Muscle layer of duodenum (tissue), 2 donors: Measurements from ENCODE around the gene RNF151.

Experiments
- H3K27ac ChIP-seq: one replicate; pipeline ENCODE4 v1.7.0; 2013; ENCODE audit warnings: mild to moderate bottlenecking, low read length
- H3K27me3 ChIP-seq: one replicate; pipeline ENCODE4 v1.7.0; 2013; ENCODE audit warnings: low read depth, mild to moderate bottlenecking, control low read depth, low read length
- H3K36me3 ChIP-seq, 2 donors: one replicate each; pipeline ENCODE4 v1.7.0; 2013; ENCODE audit warnings: low read length in 2 of 2, control low read depth in 1 of 2, mild to moderate bottlenecking in 1 of 2; ENCODE audit not compliant: insufficient read depth in 2 of 2, control insufficient read depth in 1 of 2
- H3K4me1 ChIP-seq, 2 donors: one replicate each; pipeline ENCODE4 v1.7.0; 2013; ENCODE audit warnings: low read length in 2 of 2, mild to moderate bottlenecking in 2 of 2, control low read depth in 1 of 2, moderate library complexity in 1 of 2; ENCODE audit not compliant: insufficient read depth in 2 of 2, control insufficient read depth in 1 of 2
- H3K4me3 ChIP-seq, 2 donors: one replicate each; pipeline ENCODE4 v1.7.0; 2013; ENCODE audit warnings: low read length in 2 of 2, low read depth in 1 of 2, mild to moderate bottlenecking in 1 of 2
- H3K9me3 ChIP-seq, 2 donors: one replicate each; pipeline ENCODE4 v1.7.0; 2013; ENCODE audit warnings: low read length in 2 of 2, control low read depth in 1 of 2, mild to moderate bottlenecking in 1 of 2; ENCODE audit not compliant: control insufficient read depth in 1 of 2
- donor health status: healthy.

Gene RNF151

DNA sequence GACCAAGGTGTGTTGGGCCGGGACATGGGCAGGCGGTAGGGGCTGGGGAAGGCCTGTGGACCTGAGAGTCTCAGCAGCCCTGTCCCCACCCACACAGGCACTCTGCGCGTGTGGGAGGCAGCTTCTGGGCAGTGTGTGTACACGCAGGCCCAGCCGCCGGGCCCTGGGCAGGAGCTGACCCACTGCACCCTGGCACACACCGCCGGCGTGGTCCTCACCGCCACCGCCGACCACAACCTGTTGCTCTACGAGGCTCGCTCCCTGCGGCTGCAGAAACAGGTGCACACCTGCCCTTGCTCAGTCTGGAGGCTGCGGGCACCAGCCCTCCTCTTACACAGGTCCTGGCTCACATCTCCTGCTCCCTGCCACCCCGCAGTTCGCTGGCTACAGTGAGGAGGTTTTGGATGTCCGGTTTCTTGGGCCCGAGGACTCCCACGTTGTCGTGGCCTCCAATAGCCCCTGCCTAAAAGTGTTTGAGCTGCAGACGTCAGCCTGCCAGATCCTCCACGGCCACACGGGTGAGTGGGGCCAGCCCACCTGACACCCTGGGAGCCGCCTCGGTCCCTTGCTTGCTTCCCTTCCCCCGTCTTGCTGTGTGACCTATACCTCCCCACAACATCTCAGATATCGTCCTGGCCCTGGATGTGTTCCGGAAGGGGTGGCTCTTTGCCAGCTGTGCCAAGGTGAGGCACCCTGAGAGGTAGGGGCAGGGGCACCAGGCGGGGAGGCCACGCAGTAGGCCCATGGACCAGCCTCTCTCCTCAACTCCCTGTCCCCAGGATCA is 9.0 kb downstream of the RNF151 start:
- H3K4me1 ChIP-seq, result peaks cover 0 to 28% of the 10 kb centered on the region in 2 donors

DNA sequence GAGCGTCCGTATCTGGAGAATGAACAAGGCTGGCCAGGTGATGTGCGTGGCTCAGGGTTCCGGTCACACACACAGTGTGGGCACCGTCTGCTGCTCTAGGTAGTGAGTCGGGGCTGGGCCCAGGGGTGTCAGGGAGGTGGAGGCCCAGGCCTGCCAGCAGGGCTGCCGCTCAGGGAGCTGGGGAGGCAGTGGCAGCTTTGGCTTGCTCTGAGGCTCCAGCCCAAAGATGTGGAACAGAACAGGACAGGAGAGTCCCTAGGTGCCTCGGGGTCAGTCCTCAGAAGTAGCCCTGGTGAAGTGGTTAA is 9.5 kb downstream of the RNF151 start:
- Histone ChIP-seq H3K4me3 (no peak overlapping the region), H3K27me3 (peaks cover 14% of the 10 kb centered on the region), H3K27ac (no peak overlapping the region), H3K36me3 (peaks cover 29 to 51% of the 10 kb centered on the region in 2 donors), H3K9me3 (no peaks in the 10 kb centered on the region), H3K4me1 (peaks cover 0 to 24% of the 10 kb centered on the region in 2 donors)

More for the DNA sequence above, 9.0 kb downstream of the RNF151 start:
- no peak overlapping the region for H3K4me3 ChIP-seq
- peaks cover 29 to 51% of the 10 kb centered on the region in 2 donors for H3K36me3 ChIP-seq
- H3K27ac ChIP-seq, result no peak overlapping the region
- no peaks in the 10 kb centered on the region for H3K9me3 ChIP-seq
- H3K27me3 ChIP-seq, result peaks cover 9% of the 10 kb centered on the region

DNA sequence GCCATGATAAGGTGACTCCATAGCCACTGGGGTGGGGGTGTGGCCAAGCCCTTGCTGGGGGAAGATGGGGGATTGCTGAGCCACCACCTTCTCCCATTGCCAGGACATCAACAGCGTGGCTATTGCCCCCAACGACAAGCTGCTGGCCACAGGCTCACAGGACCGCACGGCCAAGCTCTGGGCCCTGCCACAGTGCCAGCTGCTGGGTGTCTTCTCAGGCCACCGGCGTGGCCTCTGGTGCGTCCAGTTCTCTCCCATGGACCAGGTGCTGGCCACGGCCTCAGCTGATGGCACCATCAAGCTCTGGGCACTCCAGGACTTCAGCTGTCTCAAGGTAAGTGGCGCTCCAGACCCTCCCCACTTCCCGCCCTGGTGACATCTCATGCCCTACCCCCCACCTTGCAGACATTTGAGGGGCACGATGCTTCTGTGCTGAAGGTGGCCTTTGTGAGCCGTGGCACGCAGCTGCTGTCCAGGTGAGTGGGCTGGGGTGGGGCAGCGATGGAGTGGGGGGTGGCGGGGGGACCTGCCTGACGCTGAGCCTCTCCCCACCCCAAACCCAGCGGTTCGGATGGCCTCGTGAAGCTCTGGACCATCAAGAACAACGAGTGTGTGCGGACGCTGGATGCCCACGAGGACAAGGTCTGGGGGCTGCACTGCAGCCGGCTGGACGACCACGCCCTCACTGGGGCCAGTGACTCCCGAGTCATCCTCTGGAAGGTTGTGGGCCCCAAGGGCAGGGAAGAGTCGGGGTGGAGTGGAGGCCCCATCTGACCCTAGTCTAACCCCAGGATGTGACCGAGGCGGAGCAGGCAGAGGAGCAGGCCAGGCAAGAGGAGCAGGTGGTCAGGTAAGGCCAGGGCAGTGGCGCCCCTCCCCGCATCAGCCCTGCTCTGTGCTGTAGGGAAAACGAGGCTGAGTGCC is 10.6 kb downstream of the RNF151 start:
- H3K27ac ChIP-seq, result no peak overlapping the region
- no peak overlapping the region for H3K4me3 ChIP-seq
- no peaks in the 10 kb centered on the region for H3K9me3 ChIP-seq
- H3K27me3 ChIP-seq, result peaks cover 24% of the 10 kb centered on the region
- peaks cover 0 to 23% of the 10 kb centered on the region in 2 donors for H3K4me1 ChIP-seq
- peaks cover 29 to 51% of the 10 kb centered on the region in 2 donors for H3K36me3 ChIP-seq

DNA sequence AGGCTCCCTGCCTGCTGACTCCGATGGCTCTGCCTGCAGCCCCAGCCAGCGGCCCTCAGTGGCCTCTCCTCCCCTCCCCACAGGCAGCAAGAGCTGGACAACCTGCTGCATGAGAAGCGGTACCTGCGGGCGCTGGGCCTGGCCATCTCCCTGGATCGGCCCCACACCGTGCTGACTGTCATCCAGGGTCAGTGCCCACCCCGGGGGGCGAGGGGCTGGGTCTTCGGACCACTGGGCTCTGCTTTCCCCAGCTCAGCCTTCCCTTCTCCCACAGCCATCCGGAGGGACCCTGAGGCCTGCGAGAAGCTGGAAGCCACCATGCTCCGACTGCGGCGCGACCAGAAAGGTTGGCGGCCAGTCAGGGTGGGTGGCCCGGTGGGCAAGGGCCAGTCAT is 11.2 kb downstream of the RNF151 start:
- Histone ChIP-seq H3K27me3 (peaks cover 28% of the 10 kb centered on the region), H3K4me1 (peaks cover under 1 to 16% of the 10 kb centered on the region in 2 donors), H3K36me3 (peaks cover 29 to 51% of the 10 kb centered on the region in 2 donors)

DNA sequence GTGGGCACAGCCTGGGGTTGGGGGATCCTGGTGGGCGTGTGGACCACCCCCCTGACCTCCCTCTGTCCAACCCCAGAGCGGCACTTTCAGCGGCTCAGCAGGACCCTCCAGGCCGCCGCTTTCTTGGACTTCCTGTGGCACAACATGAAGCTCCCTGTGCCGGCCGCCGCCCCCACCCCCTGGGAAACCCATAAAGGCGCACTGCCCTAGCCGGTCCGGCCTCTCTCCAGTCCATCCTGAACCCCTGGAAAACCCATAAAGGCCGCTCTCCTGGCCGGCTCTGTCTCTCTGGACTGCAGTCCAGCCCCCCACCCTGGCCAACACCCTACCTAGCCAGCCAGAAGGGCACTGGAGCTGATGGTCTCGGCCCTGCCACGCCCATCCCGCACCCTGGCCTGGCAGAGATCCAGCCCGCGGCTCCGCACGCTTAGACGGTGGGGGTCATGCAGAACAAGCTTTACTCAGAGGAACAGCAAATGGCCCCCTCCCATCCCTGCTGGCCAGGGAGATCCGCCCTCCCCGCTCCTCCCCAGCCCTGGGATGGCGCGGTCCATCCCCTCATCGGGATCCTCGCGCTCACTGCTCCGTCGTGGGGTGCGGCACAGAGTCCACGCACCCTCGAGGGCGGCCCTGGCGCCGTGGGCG is 11.9 kb downstream of the RNF151 start:
- peaks cover 6 to 16% of the 10 kb centered on the region in 2 donors for H3K4me1 ChIP-seq
- no peak overlapping the region for H3K4me3 ChIP-seq
- no peaks in the 10 kb centered on the region for H3K9me3 ChIP-seq
- H3K27ac ChIP-seq, result no peak overlapping the region
- H3K36me3 ChIP-seq, result peaks cover 29 to 51% of the 10 kb centered on the region in 2 donors
- H3K27me3 ChIP-seq, result peaks cover 28% of the 10 kb centered on the region

More for the DNA sequence above, 11.2 kb downstream of the RNF151 start:
- Histone ChIP-seq H3K27ac (no peak overlapping the region), H3K4me3 (no peak overlapping the region), H3K9me3 (no peaks in the 10 kb centered on the region)

DNA sequence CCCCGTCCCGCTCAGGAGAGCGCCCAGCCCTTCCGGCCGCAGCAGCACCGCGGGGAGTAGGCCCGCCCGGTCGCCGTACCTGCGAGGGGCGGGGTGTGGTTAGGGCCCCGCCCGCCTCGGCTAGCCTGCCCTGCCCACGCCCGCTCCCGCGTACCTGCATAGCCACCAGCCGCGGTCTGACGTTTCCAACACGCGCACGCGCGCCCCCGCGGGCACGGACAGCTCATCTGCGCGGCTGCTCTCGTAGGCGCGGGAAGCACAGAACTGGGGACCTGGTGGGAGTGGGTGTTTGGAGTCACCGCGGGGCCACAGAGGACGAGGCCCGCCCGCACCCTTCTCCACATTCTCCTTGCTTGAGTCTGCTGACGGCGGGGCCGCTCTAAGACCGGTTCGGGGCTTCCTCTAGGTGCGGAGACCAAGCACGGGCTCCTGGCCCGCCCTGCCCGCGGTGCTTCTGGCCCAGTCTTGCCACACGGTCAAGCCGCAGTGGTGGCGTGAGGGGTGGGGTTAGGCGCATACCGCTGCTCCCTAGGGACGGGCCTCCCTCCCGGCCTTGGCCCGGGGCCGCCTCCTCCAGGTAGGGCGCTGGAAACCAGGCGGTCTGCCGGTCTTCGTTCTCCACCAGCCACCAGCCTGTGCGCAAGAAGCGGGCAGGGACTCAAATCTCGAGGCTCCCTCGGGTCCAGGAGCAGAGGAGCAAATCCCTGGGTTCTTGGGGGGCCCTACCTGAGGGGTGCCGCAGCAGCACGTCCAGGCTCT is 12.8 kb downstream of the RNF151 start:
- Histone ChIP-seq H3K36me3 (peaks cover 29 to 46% of the 10 kb centered on the region in 2 donors), H3K27me3 (peaks cover 28% of the 10 kb centered on the region), H3K4me3 (no peak overlapping the region), H3K4me1 (peaks cover 6 to 13% of the 10 kb centered on the region in 2 donors), H3K9me3 (no peaks in the 10 kb centered on the region), H3K27ac (no peak overlapping the region)

DNA sequence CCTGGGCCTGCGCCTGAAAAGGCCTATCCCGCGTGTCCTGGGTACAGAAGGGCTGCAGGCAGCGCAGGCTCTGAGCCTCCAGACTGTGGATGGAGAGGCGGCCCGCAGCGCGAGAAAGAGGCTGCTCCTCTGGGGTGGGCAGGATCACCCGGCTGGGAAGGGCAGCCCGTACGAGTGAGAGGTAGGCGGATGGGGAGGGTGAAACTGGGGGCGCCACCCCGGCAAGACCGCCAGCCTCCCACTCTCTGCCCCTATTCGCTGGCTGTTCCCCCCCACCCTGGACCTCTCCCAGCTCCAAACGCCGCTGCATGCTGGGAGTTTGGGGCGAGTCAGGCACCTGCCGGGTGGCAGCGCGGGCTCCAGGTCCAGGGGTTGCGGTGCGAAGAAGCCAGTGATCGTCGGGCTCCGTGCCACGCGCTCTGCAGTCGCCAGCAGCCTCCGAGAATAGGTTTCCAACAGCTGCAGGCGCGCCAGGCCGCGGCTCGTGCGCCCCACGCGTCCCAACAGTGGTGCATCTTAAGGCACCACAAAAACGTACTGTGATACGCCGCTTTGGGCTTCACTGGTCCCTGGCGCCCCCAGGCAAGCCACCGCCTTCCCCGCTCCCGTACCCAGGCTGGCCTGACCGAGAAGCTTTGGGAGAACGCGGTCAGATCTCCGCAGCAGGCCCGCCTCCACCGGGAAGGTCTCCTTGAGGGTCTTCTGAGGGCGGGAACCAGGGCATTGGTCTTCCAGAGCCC is 13.5 kb downstream of the RNF151 start:
- Histone ChIP-seq H3K9me3 (no peaks in the 10 kb centered on the region), H3K27me3 (peaks cover 28% of the 10 kb centered on the region), H3K4me3 (no peak overlapping the region), H3K36me3 (peaks cover 27 to 38% of the 10 kb centered on the region in 2 donors), H3K27ac (no peak overlapping the region), H3K4me1 (peaks cover 11 to 20% of the 10 kb centered on the region in 2 donors)

DNA sequence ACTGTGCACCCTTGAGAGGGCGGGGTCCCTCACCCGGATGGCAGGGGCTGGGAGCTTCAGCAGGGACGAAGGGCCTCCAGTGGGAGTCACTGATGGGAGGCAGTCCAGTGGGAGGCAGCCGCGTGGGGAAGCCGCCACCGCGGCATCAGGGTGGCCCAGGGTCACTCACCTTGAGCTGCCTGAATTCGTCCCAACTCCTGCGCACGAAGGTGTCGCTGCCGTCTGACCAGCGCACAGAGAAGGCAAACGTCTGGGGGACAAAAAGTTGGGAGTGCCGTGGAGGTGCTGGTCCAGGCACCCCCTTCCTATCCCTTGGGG is 14.1 kb downstream of the RNF151 start:
- Histone ChIP-seq H3K9me3 (no peaks in the 10 kb centered on the region), H3K27ac (no peak overlapping the region), H3K27me3 (peaks cover 28% of the 10 kb centered on the region), H3K4me1 (peaks cover 15 to 25% of the 10 kb centered on the region in 2 donors), H3K4me3 (no peak overlapping the region), H3K36me3 (peaks cover 23 to 38% of the 10 kb centered on the region in 2 donors)

DNA sequence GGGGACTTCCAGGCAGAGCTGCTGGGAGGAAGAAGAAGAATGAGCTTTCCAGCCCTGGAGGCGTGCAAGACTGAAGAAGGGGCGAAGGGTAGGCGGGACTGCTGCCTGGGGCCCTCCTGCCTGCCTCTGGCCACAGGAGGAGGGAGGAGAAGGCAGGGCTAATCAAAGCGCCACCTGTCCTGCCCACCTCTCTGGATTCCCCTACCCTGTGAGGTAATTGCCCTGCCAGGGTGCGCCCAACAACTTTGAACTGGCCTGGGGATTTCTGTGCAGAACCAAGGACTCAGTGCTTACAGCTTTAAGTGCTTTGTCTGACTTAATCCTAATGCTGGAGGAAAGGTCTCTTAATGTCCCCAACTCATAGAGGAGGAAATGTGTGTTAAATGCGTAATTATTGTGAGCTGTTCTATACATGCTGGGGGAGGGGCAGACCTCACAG is 14.8 kb downstream of the RNF151 start, which contains the start of gene NOXO1:
Gene NOXO1 (minus strand): TSS at position 72 of the 439 bp plus-strand sequence. CDS start 290 bp downstream, outside the sequence.
- peaks cover 17 to 38% of the 10 kb centered on the region in 2 donors for H3K36me3 ChIP-seq
- H3K27me3 ChIP-seq, result peaks cover 28% of the 10 kb centered on the region
- no peaks in the 10 kb centered on the region for H3K9me3 ChIP-seq
- H3K27ac ChIP-seq, result peak within 1 kb of the TSS; percentile 23
- H3K4me1 ChIP-seq, result peaks cover 15 to 25% of the 10 kb centered on the region in 2 donors
- H3K4me3 ChIP-seq, result no peak within 1 kb of the TSS

DNA sequence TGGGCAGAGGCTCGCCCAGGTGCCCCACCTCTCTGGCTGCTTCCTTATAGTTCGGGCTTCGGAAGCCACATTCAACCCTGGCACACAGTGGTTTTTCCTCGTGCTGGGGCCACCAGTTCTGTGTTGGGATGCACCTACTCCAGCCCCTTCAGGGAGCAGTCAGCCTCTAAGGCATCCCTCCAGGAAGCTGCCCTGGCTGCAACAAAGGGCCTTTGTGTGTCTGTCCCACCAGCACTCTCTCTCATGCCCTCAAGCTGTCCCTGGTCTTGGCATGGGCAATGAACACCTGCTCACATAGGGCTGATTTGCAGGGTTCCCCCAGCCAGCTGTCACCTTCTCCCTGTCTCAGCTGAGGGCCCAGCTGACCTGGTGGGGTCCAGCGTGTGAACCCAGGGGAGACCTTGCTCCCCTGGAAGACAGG is 15.4 kb downstream of the RNF151 start:
- Histone ChIP-seq H3K4me3 (no peak overlapping the region), H3K4me1 (peaks cover 15 to 25% of the 10 kb centered on the region in 2 donors), H3K27ac (no peak overlapping the region), H3K9me3 (no peaks in the 10 kb centered on the region), H3K27me3 (peaks cover 28% of the 10 kb centered on the region), H3K36me3 (peaks cover 18 to 38% of the 10 kb centered on the region in 2 donors)
